Kidney (tissue), 14 donors: ENCODE measurements around the gene AUP1. TPM values are rescaled to one million over a fixed set of nuclear protein-coding genes. Genes with fewer than 3 reads are reported as not detected.

Experiments used
- DNase-seq, 5 donors: peaks; one replicate each; pipeline ENCODE4 v3.0.0-alpha.2; 2013 to 2020
- FAIRE-seq: peaks from 2 replicates; lab custom pipeline; 2012; peaks lifted over from hg19 to GRCh38; lab: Jason Lieb, UNC
- H3K27ac ChIP-seq, 2 donors: one replicate each; pipeline ENCODE4 v1.7.0; 2013; ENCODE audit warnings: low read depth in 2 of 2, low read length in 2 of 2, inconsistent platforms in 1 of 2
- H3K27me3 ChIP-seq: one replicate; pipeline ENCODE4 v1.7.1; 2013; ENCODE audit warnings: low read length, inconsistent platforms; ENCODE audit not compliant: control insufficient read depth, insufficient read depth
- H3K36me3 ChIP-seq, 3 donors: one replicate each; pipeline versions ENCODE4 v1.7.0 to v1.7.1; 2013; ENCODE audit warnings: low read length in 3 of 3, control low read depth in 1 of 3, inconsistent platforms in 1 of 3; ENCODE audit not compliant: insufficient read depth in 3 of 3, control insufficient read depth in 2 of 3
- H3K4me1 ChIP-seq, 3 donors: one replicate each; pipeline versions ENCODE4 v1.7.0 to v1.7.1; 2013; ENCODE audit warnings: low read length in 3 of 3, inconsistent platforms in 1 of 3, low read depth in 1 of 3; ENCODE audit not compliant: control insufficient read depth in 2 of 3, insufficient read depth in 2 of 3
- H3K4me3 ChIP-seq, 3 donors: one replicate each; pipeline versions ENCODE4 v1.7.0 to v1.8.1; 2013; ENCODE audit warnings: low read length in 3 of 3, control low read depth in 1 of 3, inconsistent platforms in 1 of 3
- H3K9ac ChIP-seq, 3 donors: one replicate each; pipeline versions ENCODE4 v1.7.0 to v1.7.1; 2013; ENCODE audit warnings: low read length in 3 of 3, control low read depth in 1 of 3, inconsistent platforms in 1 of 3
- H3K9me3 ChIP-seq, 3 donors: one replicate each; pipeline versions ENCODE4 v1.7.0 to v1.7.1; 2013; ENCODE audit warnings: low read length in 3 of 3, control low read depth in 1 of 3, inconsistent platforms in 1 of 3; ENCODE audit not compliant: control insufficient read depth in 2 of 3, insufficient read depth in 1 of 3
- CTCF ChIP-seq: IDR thresholded peaks from 3 replicates; pipeline ENCODE4 v1.5.1; 2012; ENCODE audit warnings: mild to moderate bottlenecking, moderate library complexity, borderline replicate concordance; ENCODE audit not compliant: insufficient read depth; ENCODE audit errors: extremely low read depth
- intact Hi-C: fragments of 100-400 bp; cut with DNase I; formaldehyde crosslinking; loops from one replicate; pipeline ENCODE4 v1.11.1; 2022
- polyA plus RNA-seq: library from polyadenylated mRNA; stranded (reverse); fragments of 350-450 nt; fragmentation: Illumina TruSeq; extraction: RNeasy Lipid Tissue Mini Kit (QIAGEN cat#74804); gene quantifications from one replicate; pipeline ENCODE4 v1.2.3, GENCODE V29; 2014; ENCODE audit warnings: low read depth, low replicate concordance; ENCODE audit not compliant: insufficient read depth
- total RNA-seq: library from RNA; stranded (reverse); fragmentation: NEBNext Ultra II Directional; extraction: Animal tissue kit (Norgen Biotek cat#: 25700); gene quantifications from one replicate; pipeline ENCODE4 v1.2.1, GENCODE V29; 2021
- donor health status: control.
- donor health status: control.
- donor health status: control.
- donor health status: control.
- donor health status: control.
- donor health status: DM: yes; HTN: yes; CAD: no.
- donor health status: Normal renal cell carcinoma (clear cell type).

AUP1 gene
- total and polyA plus RNA-seq, 2 donors from 2014 or later, result 91.0 to 130 TPM

GRCh38 chr2:74548285-74548899 lies 18.9 kb upstream of the AUP1 start:
- Histone ChIP-seq H3K36me3 (no peaks in the 10 kb centered on the region), H3K9me3 (no peaks in the 10 kb centered on the region), H3K4me1 (peaks cover 0 to 7% (median 0%) of the 10 kb centered on the region in 3 donors), H3K4me3 (peak overlapping the region; percentile 28 to 50 (median 31)), H3K27ac (no peak overlapping the region), H3K9ac (peak overlapping the region in 2 of 3 donors; percentile 7 to 48), H3K27me3 (no peaks in the 10 kb centered on the region)
- FAIRE-seq, result no peak
- TF ChIP-seq CTCF, result no peak
- peak in 3 of 5 donors; percentile 37 to 51 (median 45) for DNase-seq
- intact Hi-C loops, result no loop called here

DNA sequence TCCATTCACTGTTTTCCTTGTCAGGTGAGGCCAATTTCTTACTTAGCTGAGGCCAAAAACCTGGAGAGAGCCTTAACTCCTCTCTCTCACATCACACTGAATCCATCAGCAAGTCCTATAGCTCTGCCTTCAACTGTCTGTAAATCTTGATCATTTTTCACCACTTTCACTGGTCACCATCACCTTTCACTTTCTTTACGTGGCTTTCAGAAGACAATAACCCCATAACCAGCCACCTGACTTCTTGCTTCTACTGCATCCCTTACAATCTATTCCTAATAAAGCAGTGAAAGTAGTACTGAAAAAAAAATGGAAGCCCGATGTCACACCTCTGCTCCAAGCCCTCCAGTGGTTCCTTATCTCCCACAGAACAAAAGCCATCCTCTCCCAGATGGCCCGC lies 16.5 kb upstream of the AUP1 start:
- Histone ChIP-seq H3K4me3 (no peak overlapping the region), H3K27ac (no peak overlapping the region), H3K27me3 (no peaks in the 10 kb centered on the region), H3K36me3 (no peaks in the 10 kb centered on the region), H3K9ac (no peak overlapping the region), H3K4me1 (peaks cover 0 to 4% (median 0%) of the 10 kb centered on the region in 3 donors), H3K9me3 (no peaks in the 10 kb centered on the region)
- no peak for DNase-seq
- no peak for FAIRE-seq
- TF ChIP-seq CTCF, result no peak
- intact Hi-C loops, result no loop called here

DNA sequence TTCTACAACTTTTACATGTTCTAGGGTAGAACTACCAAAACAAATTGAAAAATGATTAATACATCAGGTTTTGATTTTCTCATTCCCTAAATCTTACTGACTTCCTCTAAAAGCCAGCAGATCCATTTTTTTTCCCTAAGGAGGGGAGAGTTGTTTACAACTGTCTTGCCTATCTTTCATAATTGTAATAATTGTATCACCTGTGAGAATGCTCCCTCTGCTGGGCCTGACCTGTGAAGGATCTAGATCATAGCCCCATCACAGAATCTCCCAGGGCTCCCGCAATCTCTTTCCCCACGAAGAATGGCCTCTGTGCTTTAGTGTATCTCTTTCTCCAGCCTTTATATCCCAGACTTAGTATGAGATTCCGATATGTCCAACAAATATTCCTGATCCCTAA lies 15.1 kb upstream of the AUP1 start:
- intact Hi-C loops, result no loop called here
- FAIRE-seq, result no peak
- H3K36me3 ChIP-seq, result no peaks in the 10 kb centered on the region
- no peak for TF ChIP-seq CTCF
- H3K9ac ChIP-seq, result no peak overlapping the region
- peaks cover 0 to 4% (median 0%) of the 10 kb centered on the region in 3 donors for H3K4me1 ChIP-seq
- H3K4me3 ChIP-seq, result no peak overlapping the region
- no peak overlapping the region for H3K27ac ChIP-seq
- H3K27me3 ChIP-seq, result no peaks in the 10 kb centered on the region
- no peaks in the 10 kb centered on the region for H3K9me3 ChIP-seq
- no peak for DNase-seq
